Measurements from ENCODE around the gene NTM. TPM values are rescaled to one million over a fixed set of nuclear protein-coding genes. Genes with fewer than 3 reads are reported as not detected.

The NTM gene
- total and polyA plus RNA-seq, 2 of the 8 experiments (the other 6 are each of a cell fraction or from before 2014, with no cell fraction given): 13.4 to 20.0 TPM

DNA sequence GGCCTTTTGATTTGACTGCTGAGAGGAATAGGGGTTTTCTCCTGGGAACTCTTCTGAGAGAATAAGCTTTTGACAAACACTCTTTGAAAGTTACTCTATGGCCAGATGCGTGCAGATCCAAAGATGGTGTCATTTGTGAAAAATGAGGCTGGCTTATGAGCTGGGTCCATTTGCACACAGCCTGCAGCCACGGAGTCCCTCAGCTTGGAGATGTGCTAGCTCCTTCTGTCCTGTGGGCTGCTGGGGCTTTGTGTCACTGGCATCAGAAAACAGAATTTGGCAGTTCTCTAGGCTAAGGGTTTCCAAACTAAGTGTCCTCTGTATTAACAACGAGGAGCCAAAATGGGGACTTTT lies 702.4 kb downstream of the NTM start (continued):
- TF ChIP-seq JUND (IDR thresholded peaks at IDR 0.05; ENCODE audit: low read length) (no peak), CEBPB (IDR thresholded peaks at IDR 0.05; ENCODE audit: low read depth, low read length) (no peak), TAF1 (IDR thresholded peaks at IDR 0.05; ENCODE audit: low read depth, low read length) (no peak)
